Gastrocnemius medialis (tissue), 4 donors: ENCODE results near the gene SMYD3. TPM values are rescaled to one million over a fixed set of nuclear protein-coding genes. Genes with fewer than 3 reads are reported as not detected.
A peak's percentile ranks its signal among the peaks of the same experiment; 100 is the strongest.

Experiments used
- ATAC-seq, 2 donors: fragments of 150-250 bp; one replicate each; pipeline ENCODE4 v1.9.1; 2016
- DNase-seq, 2 donors: peaks; one replicate each; pipeline ENCODE4 v3.0.0-alpha.2; 2019
- H3K27ac ChIP-seq, 4 donors: fragments of 200-600 bp; sonication (generic); 1 replicate in 1 of 4; 2 replicates in 3 of 4; pipeline ENCODE4 v1.5.1; 2016 to 2018; ENCODE audit warnings: mild to moderate bottlenecking in 2 of 4, moderate library complexity in 1 of 4
- H3K27me3 ChIP-seq, 3 donors: fragments of 200-600 bp; sonication (generic) in 2 of 3; 1 replicate in 1 of 3; 2 replicates in 2 of 3; pipeline versions ENCODE4 v1.5.1 to v1.6.0; 2016 to 2019; ENCODE audit warnings: mild to moderate bottlenecking in 1 of 3, moderate library complexity in 1 of 3
- H3K36me3 ChIP-seq, 2 donors: fragments of 200-600 bp; sonication (generic) in 1 of 2; one replicate each; pipeline ENCODE4 v1.5.1; 2017 to 2018
- H3K4me1 ChIP-seq, 2 donors: fragments of 200-600 bp; sonication (generic) in 1 of 2; one replicate each; pipeline ENCODE4 v1.5.1; 2016 to 2017; ENCODE audit warnings: mild to moderate bottlenecking in 2 of 2
- H3K4me3 ChIP-seq, 4 donors: fragments of 200-600 bp; sonication (generic) in 3 of 4; 1 replicate in 1 of 4; 2 replicates in 3 of 4; pipeline ENCODE4 v1.5.1; 2016 to 2019; ENCODE audit warnings: mild to moderate bottlenecking in 2 of 4
- H3K9me3 ChIP-seq, 3 donors: fragments of 200-600 bp; sonication (generic) in 2 of 3; 1 replicate in 1 of 3; 2 replicates in 2 of 3; pipeline ENCODE4 v1.5.1; 2016 to 2019
- CTCF ChIP-seq, 5 experiments: fragments of 450-650 bp in 3 of 5; fragments of 200-600 bp in 2 of 5; sonication (generic) in 2 of 5; IDR thresholded peaks in 4 of 5; conservative IDR thresholded peaks in 1 of 5; 1 replicate in 4 of 5; 2 replicates in 1 of 5; pipeline ENCODE4 v1.5.1; 2016 to 2019; ENCODE audit warnings: antibody characterized with exemption in 5 of 5, mild to moderate bottlenecking in 3 of 5, moderate library complexity in 3 of 5
- POLR2A ChIP-seq, 2 donors: fragments of 450-650 bp; IDR thresholded peaks; one replicate each; pipeline ENCODE4 v1.6.1; 2017; ENCODE audit warnings: antibody characterized with exemption in 2 of 2, mild to moderate bottlenecking in 2 of 2, moderate library complexity in 2 of 2
- in situ Hi-C, 4 donors: fragments of 200-750 bp; cut with MboI; loops; one replicate each; pipeline versions ENCODE4 v1.15.0 to v1.8.0; 2017; ENCODE audit warnings: low sequenced_read_pairs in 4 of 4
- intact Hi-C: fragments of 100-400 bp; cut with DNase I; formaldehyde crosslinking; loops from one replicate; pipeline ENCODE4 v1.15.1; 2023; ENCODE audit warnings: low total_unique reads
- total RNA-seq, 4 donors: library from RNA; depleted of rRNA; stranded (reverse); fragments of >200 nt; gene quantifications; one replicate each; pipeline versions ENCODE4 v1.1.0 to v1.2.3, GENCODE V29; 2016

SMYD3 gene
- total RNA-seq, 4 donors from 2014 or later: 4.4 to 10.3 (median 6.3) TPM

GRCh38 chr1:246156847-246157246 is 350.2 kb downstream of the SMYD3 start:
- DNase-seq: no peak
- in situ Hi-C loops (no loop called here), intact Hi-C loops (no loop called here)
- Histone ChIP-seq H3K9me3 (no peaks in the 10 kb centered on the region), H3K4me1 (no peaks in the 10 kb centered on the region), H3K4me3 (no peak overlapping the region), H3K36me3 (no peaks in the 10 kb centered on the region), H3K27ac (no peak overlapping the region), H3K27me3 (no peaks in the 10 kb centered on the region)
- ATAC-seq: no peak
- no peak for TF ChIP-seq CTCF (IDR thresholded peaks at IDR 0.05 in 4 of 5, conservative IDR thresholded peaks at IDR 0.05 in 1 of 5)
- no peak for TF ChIP-seq POLR2A (IDR thresholded peaks at IDR 0.05)

GRCh38 chr1:246155923-246156322 is 351.2 kb downstream of the SMYD3 start:
- Histone ChIP-seq H3K27me3 (no peaks in the 10 kb centered on the region), H3K4me3 (no peak overlapping the region), H3K9me3 (no peaks in the 10 kb centered on the region), H3K4me1 (no peaks in the 10 kb centered on the region), H3K27ac (peak overlapping the region in 1 of 4 donors; percentile 0), H3K36me3 (no peaks in the 10 kb centered on the region)
- DNase-seq (no peak), ATAC-seq (no peak)
- TF ChIP-seq POLR2A (IDR thresholded peaks at IDR 0.05) (no peak), CTCF (IDR thresholded peaks at IDR 0.05 in 4 of 5, conservative IDR thresholded peaks at IDR 0.05 in 1 of 5) (no peak)
- intact Hi-C loops: no loop called here
- in situ Hi-C loops: no loop called here

- DNase-seq (no peak), ATAC-seq (no peak)
- Histone ChIP-seq H3K36me3 (no peaks in the 10 kb centered on the region), H3K27ac (no peak overlapping the region), H3K27me3 (no peaks in the 10 kb centered on the region), H3K4me3 (no peak overlapping the region), H3K4me1 (no peaks in the 10 kb centered on the region), H3K9me3 (no peaks in the 10 kb centered on the region)
- intact Hi-C loops: no loop called here
- in situ Hi-C loops: no loop called here
- TF ChIP-seq POLR2A (IDR thresholded peaks at IDR 0.05) (no peak), CTCF (IDR thresholded peaks at IDR 0.05 in 4 of 5, conservative IDR thresholded peaks at IDR 0.05 in 1 of 5) (no peak)
These were observed 353.3 kb downstream of the SMYD3 start for GRCh38 chr1:246153796-246154212.

GRCh38 chr1:246152986-246153431 is 354.1 kb downstream of the SMYD3 start:
- ATAC-seq (no peak), DNase-seq (no peak)
- H3K4me3 ChIP-seq: no peak overlapping the region
- H3K27me3 ChIP-seq: no peaks in the 10 kb centered on the region
- no peak overlapping the region for H3K27ac ChIP-seq
- H3K36me3 ChIP-seq: no peaks in the 10 kb centered on the region
- in situ Hi-C loops (no loop called here), intact Hi-C loops (no loop called here)
- no peaks in the 10 kb centered on the region for H3K4me1 ChIP-seq
- TF ChIP-seq POLR2A (IDR thresholded peaks at IDR 0.05) (no peak), CTCF (IDR thresholded peaks at IDR 0.05 in 4 of 5, conservative IDR thresholded peaks at IDR 0.05 in 1 of 5) (no peak)
- H3K9me3 ChIP-seq: no peaks in the 10 kb centered on the region

GRCh38 chr1:246151796-246152434 is 355.2 kb downstream of the SMYD3 start:
- H3K27me3 ChIP-seq: no peaks in the 10 kb centered on the region
- no peaks in the 10 kb centered on the region for H3K36me3 ChIP-seq
- TF ChIP-seq CTCF (IDR thresholded peaks at IDR 0.05 in 4 of 5, conservative IDR thresholded peaks at IDR 0.05 in 1 of 5): no peak
- TF ChIP-seq POLR2A (IDR thresholded peaks at IDR 0.05): no peak
- no peak overlapping the region for H3K4me3 ChIP-seq
- DNase-seq: no peak
- H3K27ac ChIP-seq: no peak overlapping the region
- in situ Hi-C loops (no loop called here), intact Hi-C loops (no loop called here)
- ATAC-seq: no peak
- H3K4me1 ChIP-seq: no peaks in the 10 kb centered on the region
- H3K9me3 ChIP-seq: no peaks in the 10 kb centered on the region
